GM18858 (cell line): Measurements from ENCODE around the gene PRICKLE2.

Experiments used
- ATAC-seq: cut with Tn5 transposase; IDR thresholded peaks from one replicate; pipeline ENCODE4 v1.9.1; 2021; ENCODE audit not compliant: unreplicated experiment

The PRICKLE2 gene

GRCh38 chr3:64053581-64053980 is 171.7 kb downstream of the PRICKLE2 start:
- no peak for ATAC-seq

DNA sequence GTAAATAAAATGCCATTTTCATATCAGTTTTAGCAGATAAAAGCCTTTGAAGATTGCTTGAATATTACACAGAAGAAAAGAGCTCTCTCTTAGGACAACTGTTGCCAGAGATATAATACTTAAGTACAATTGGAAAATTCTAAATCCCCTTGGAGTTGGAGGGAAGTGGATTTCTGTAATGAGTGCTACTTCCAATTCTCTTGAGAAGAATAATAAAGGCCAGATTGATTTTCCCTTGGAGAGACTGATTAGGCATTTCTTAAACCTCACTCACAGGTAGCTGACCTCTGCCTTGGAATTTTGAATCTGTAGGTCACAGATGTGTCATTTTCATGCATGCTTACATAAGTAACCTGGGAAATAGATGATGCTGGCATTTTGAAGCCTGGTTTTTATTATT is 172.1 kb downstream of the PRICKLE2 start:
- ATAC-seq = no peak

- ATAC-seq = no peak
Measured at GRCh38 chr3:64049832-64050231, 175.4 kb downstream of the PRICKLE2 start.

GRCh38 chr3:64049136-64049535 is 176.1 kb downstream of the PRICKLE2 start:
- ATAC-seq = no peak

- ATAC-seq = no peak
Measured at GRCh38 chr3:64048631-64049061, 176.6 kb downstream of the PRICKLE2 start.

GRCh38 chr3:64047787-64048186 is 177.5 kb downstream of the PRICKLE2 start:
- ATAC-seq = no peak

- no peak for ATAC-seq
Measured at GRCh38 chr3:64046996-64047594, 178.2 kb downstream of the PRICKLE2 start.

DNA sequence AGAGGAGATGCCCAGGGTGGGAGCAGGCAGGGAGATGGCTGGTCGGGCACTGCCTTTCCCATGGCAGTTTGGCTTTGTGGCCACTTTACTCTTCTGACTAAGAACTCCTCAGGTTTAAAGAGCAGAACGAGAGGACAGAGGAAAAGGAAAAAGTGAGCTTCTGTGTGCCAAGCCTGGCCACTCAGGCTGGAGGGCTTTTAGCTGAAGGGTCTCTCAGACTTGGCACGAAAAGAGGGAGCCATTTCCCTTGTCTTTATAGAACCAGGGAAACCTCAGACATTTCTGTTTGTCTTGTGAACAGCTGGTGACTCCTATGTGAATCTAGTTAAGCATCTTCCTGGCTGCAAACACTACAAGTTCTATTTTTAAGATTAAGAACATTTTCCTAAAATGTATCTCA is 178.7 kb downstream of the PRICKLE2 start:
- no peak for ATAC-seq

DNA sequence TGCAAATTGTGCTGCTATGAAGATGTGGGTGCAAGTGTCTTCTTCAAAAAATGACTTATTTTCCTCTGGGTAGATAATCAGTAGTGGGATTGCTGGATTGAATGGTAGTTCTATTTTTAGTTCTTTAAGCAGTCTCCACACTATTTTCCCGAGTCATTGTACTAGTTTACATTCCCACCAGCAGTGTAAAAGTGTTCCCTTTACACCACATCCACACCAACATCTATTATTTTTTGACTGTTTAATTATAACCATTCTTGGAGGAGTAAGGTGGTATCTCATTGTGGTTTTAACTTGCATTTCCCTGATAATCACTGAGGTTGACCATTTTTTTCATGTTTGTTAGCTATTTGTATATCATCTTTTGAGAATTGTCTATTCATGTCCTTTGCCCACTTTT is 182.3 kb downstream of the PRICKLE2 start:
- ATAC-seq = no peak
